ENCODE results near the gene RAB5IF. TPM values are rescaled to one million over a fixed set of nuclear protein-coding genes. Genes with fewer than 3 reads are reported as not detected.
A peak's percentile ranks its signal among the peaks of the same experiment; 100 is the strongest.

The RAB5IF gene
- polyA plus RNA-seq, 1 experiment, result 151 TPM

DNA sequence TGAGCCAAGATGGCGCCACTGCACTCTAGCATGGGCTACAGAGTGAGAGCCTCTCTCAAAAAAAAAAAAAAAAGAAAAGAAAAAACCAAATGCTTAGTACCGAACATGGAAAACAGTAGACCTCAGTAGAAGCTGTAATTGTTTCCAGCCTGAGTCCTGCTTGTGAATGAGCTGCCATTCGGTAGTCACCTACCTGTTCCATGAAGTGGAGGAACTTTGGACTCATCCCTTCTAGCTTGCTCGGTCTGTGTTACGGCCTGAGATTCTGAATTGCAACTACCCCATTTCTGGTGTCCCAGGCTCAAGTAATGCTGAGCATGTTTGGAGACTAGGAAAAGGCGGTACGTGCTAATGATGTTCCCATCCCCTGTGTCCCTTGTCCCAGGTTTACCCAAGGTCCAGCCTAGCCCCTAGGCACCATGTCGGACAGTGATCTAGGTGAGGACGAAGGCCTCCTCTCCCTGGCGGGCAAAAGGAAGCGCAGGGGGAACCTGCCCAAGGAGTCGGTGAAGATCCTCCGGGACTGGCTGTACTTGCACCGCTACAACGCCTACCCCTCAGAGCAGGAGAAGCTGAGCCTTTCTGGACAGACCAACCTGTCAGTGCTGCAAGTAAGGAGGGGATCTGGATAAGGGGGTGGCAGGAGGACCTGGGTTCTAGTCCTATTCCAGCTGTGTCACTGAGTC lies 27.1 kb upstream of the RAB5IF start:
- Histone ChIP-seq H3K27ac (ENCODE audit: low read depth, low read length) (no peak overlapping the region), H3K27me3 (ENCODE audit: control insufficient read depth, insufficient read depth, low read length) (no peaks in the 10 kb centered on the region), H3K4me3 (ENCODE audit: low read depth, low read length) (no peak overlapping the region), H3K9me3 (ENCODE audit: control insufficient read depth, insufficient read depth, low read length) (no peaks in the 10 kb centered on the region; the same call in 1 of the 2 replicates)
- CTCF ChIA-PET, result interaction anchor here (0.8 to 1.9 kb wide), 5 partner anchors 9 to 230 kb away, joined by 3 to 8 read pairs (median 5); partner anchors contain the start of genes DSN1 and RAB5IF
- DNase-seq (ENCODE audit: low read depth, low spot score), result no peak
- POLR2A ChIA-PET, result no interaction called here
- no peak for TF ChIP-seq CTCF (IDR thresholded peaks at IDR 0.05; ENCODE audit: low read depth, low read length)

GRCh38 chr20:36579996-36580545 lies 25.5 kb upstream of the RAB5IF start:
- POLR2A ChIA-PET, result no interaction called here
- H3K27ac ChIP-seq (ENCODE audit: low read depth, low read length), result peak overlapping the region; percentile 21
- CTCF ChIA-PET, result interaction anchor here (1.1 kb wide), 1 partner anchor 18 kb away, joined by 7 read pairs; no protein-coding TSS in a partner anchor
- H3K4me3 ChIP-seq (ENCODE audit: low read depth, low read length), result no peak overlapping the region
- TF ChIP-seq CTCF (IDR thresholded peaks at IDR 0.05; ENCODE audit: low read depth, low read length), result no peak
- H3K27me3 ChIP-seq (ENCODE audit: control insufficient read depth, insufficient read depth, low read length), result no peaks in the 10 kb centered on the region
- no peaks in the 10 kb centered on the region for H3K9me3 ChIP-seq (ENCODE audit: control insufficient read depth, insufficient read depth, low read length)
- DNase-seq (ENCODE audit: low read depth, low spot score), result no peak

DNA sequence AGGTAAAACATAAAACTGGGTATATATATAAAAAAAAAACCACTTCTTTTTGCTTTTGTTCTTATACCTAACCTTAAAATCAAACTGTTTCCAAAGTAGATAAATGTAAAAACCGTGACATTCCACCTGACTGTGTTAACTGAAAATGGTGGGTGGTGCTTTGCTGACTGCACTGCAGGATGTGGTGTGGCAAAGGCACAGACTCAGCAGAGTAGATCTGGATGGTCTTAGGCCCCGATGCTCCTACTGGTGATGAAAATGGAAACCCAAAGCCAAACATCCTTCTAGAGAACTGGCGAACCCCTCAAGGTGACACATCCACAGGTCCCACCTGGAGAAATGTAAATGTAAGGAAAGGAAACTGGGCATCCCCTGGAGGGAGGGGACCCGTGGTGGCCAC lies 23.3 kb upstream of the RAB5IF start:
- DNase-seq (ENCODE audit: low read depth, low spot score), result no peak
- ChIA-PET CTCF (no interaction called here), POLR2A (no interaction called here)
- Histone ChIP-seq H3K27ac (ENCODE audit: low read depth, low read length) (no peak overlapping the region), H3K27me3 (ENCODE audit: control insufficient read depth, insufficient read depth, low read length) (no peaks in the 10 kb centered on the region), H3K9me3 (ENCODE audit: control insufficient read depth, insufficient read depth, low read length) (no peaks in the 10 kb centered on the region), H3K4me3 (ENCODE audit: low read depth, low read length) (no peak overlapping the region)
- no peak for TF ChIP-seq CTCF (IDR thresholded peaks at IDR 0.05; ENCODE audit: low read depth, low read length)

DNA sequence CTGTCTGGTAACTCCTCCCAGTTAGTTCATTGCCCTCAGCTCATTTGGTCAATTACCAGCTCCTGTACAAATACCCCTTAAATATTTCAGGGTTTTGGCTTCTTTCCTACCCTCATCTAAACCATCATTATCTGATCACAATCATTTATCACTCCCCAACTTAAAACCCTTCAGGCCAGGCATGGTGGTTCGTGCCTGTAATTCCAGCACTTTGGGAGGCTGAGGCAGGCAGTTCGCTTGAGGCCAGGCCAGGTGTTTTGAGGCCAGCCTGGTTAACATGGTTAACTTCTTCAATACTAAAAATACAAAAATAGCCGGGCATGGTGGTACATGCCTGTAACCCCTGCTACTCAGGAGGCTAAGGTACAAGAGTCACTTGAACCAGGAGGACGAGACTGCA lies 22.8 kb upstream of the RAB5IF start:
- TF ChIP-seq CTCF (IDR thresholded peaks at IDR 0.05; ENCODE audit: low read depth, low read length), result no peak
- CTCF ChIA-PET, result no interaction called here
- H3K4me3 ChIP-seq (ENCODE audit: low read depth, low read length), result no peak overlapping the region
- no peaks in the 10 kb centered on the region for H3K9me3 ChIP-seq (ENCODE audit: control insufficient read depth, insufficient read depth, low read length)
- no peak for DNase-seq (ENCODE audit: low read depth, low spot score)
- no peaks in the 10 kb centered on the region for H3K27me3 ChIP-seq (ENCODE audit: control insufficient read depth, insufficient read depth, low read length)
- POLR2A ChIA-PET, result no interaction called here
- no peak overlapping the region for H3K27ac ChIP-seq (ENCODE audit: low read depth, low read length)

GRCh38 chr20:36584018-36584481 lies 21.5 kb upstream of the RAB5IF start:
- Histone ChIP-seq H3K9me3 (ENCODE audit: control insufficient read depth, insufficient read depth, low read length) (no peaks in the 10 kb centered on the region), H3K4me3 (ENCODE audit: low read depth, low read length) (no peak overlapping the region), H3K27me3 (ENCODE audit: control insufficient read depth, insufficient read depth, low read length) (no peaks in the 10 kb centered on the region), H3K27ac (ENCODE audit: low read depth, low read length) (no peak overlapping the region)
- no peak for TF ChIP-seq CTCF (IDR thresholded peaks at IDR 0.05; ENCODE audit: low read depth, low read length)
- ChIA-PET CTCF (no interaction called here), POLR2A (no interaction called here)
- DNase-seq (ENCODE audit: low read depth, low spot score), result no peak
